HG03342 (cell line): ENCODE data around the gene ULBP2.

ENCODE experiments used
- ATAC-seq: cut with Tn5 transposase; IDR thresholded peaks from one replicate; pipeline ENCODE4 v1.9.1; 2021; ENCODE audit warnings: mild to moderate bottlenecking, moderate library complexity; ENCODE audit not compliant: unreplicated experiment

ULBP2 gene, protein sequence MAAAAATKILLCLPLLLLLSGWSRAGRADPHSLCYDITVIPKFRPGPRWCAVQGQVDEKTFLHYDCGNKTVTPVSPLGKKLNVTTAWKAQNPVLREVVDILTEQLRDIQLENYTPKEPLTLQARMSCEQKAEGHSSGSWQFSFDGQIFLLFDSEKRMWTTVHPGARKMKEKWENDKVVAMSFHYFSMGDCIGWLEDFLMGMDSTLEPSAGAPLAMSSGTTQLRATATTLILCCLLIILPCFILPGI

DNA sequence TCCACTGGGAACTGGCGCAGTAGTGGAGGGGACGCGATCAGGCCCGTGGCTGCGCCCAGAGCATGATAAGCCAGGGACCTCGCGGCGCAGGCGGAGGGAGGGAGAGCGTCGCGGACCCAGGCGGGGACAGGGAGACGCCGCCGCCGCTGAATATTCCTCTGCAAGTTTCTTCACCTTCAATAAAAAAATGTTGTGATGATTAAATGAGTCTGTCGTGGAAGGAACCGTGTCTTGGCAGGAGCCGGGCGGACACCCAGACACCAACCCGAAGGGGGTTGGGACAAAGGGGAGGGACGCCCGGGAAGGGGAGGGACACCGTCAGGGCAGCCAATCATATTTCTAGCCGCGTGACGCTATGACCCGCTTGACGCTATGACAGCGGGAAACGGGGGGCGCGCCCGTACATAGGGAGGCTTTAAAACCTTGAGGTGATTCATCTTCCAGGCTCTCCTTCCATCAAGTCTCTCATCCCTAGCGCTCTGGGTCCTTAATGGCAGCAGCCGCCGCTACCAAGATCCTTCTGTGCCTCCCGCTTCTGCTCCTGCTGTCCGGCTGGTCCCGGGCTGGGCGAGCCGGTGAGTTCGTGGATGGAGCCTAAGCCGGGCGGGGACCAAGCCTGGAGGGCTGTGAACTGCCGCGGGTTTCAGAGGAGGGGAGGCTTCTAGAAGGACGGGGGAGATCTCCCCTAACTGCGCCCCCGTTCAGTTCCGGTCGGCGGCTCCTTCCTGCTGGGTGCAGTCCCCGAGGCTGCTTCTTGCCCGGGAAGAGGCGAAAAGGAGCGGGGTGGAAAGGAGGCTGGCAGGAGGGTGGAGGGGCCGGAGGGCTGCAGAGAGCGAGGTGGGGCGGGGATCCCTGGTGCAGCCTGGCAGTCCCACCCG lies at the start of gene ULBP2:
Gene ULBP2, plus strand, starts transcription at position 432 of the 878 bp plus-strand sequence. Its CDS starts 59 bp downstream, at position 491.
- ATAC-seq = peak; percentile 31

DNA sequence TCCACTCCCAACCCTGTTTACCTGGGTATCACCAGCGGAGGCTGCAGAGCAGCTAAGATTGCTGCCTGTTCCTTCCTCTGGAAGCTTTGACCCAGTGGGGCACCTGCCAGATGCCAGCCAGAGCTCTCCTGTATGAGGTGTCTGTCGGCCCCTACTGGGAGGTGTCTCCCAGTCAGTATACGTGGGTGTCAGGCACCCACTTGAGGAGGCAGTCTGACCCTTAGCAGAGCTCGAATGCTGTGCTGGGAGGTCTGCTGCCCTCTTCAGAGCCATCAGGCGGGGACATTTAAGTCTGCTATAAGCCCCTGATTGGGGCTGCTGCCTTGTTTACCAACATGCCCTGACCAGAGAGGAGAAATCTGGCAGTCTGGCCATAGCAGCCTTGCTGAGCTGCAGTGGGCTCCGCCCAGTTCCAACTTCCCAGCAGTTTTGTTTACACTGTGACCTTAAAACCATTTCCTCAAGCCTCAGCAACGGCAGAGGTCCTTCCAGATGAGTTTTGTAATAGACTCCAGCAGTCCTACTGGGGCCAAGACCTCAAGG lies 46.7 kb upstream of the ULBP2 start:
- ATAC-seq = no peak

DNA sequence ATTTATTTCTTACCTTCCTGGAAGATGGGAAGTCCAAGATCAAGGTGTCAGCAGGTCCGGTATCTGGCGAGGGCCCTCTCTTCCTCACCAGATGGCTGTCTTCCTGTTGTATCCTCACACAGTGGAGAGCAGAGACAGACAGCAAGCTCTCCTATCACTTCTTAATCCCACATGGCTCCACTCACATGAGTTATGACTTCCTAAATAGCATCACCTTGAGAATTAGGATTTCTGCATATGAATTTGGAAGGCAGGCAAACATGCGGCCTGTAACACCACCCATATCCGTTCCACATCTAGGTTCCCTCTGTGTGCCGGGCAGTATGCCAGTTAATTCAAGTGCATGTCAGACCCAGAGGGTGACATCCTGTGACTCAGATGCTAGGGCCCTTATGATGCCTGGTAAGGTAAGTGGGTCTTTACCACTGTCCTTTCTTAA lies 46.0 kb upstream of the ULBP2 start:
- ATAC-seq = no peak

DNA sequence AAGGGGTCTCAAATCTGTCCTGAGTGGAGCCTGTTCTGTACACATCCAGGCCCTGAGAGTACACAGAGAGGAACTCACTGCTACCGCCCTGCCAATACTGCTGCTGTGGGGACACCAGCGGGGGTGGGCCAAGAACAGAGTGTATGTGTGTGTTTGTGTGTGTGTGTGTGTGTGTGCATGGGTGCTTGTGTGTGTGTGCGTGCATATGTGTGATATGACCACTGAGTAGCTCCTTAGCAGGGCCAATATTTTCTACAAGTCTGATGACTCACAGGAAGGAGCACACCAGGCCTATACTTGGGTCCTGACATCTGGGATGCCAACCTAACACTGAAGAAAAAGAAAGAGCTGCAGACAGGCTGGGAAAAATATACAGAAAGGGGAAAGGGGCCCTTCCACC lies 45.3 kb upstream of the ULBP2 start:
- no peak for ATAC-seq

DNA sequence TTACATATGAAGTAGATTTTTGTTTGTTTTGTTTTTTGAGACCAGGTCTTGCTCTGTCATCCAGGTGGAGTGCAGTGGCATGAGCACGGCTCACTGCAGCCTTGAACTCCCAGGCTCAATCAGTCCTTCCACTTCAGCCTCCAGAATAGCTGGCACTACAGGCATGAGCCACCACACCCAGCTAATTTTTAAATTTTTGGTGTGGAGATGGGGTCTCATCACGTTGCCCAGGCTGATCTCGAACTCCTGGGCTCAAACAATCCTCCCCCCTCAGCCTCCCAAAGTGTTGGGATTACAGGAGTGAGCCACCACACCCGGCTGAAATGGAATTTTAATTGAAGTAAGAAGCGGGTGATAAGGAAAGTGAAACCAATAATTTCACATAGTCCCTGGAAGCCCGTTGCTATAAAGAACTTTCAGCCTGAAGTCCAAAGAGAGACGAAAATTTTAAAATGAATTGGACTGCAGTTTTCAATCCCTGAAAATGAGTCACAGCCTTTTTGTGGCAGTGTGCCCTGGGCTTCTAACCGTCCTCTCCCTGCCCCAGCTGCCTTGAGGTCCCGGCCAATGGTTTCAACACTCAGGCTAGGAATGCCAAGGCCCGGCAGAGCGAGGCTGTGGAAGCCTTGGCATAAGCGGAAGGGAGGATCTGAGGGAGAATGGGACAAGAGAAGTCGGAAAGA lies 44.7 kb upstream of the ULBP2 start:
- no peak for ATAC-seq

DNA sequence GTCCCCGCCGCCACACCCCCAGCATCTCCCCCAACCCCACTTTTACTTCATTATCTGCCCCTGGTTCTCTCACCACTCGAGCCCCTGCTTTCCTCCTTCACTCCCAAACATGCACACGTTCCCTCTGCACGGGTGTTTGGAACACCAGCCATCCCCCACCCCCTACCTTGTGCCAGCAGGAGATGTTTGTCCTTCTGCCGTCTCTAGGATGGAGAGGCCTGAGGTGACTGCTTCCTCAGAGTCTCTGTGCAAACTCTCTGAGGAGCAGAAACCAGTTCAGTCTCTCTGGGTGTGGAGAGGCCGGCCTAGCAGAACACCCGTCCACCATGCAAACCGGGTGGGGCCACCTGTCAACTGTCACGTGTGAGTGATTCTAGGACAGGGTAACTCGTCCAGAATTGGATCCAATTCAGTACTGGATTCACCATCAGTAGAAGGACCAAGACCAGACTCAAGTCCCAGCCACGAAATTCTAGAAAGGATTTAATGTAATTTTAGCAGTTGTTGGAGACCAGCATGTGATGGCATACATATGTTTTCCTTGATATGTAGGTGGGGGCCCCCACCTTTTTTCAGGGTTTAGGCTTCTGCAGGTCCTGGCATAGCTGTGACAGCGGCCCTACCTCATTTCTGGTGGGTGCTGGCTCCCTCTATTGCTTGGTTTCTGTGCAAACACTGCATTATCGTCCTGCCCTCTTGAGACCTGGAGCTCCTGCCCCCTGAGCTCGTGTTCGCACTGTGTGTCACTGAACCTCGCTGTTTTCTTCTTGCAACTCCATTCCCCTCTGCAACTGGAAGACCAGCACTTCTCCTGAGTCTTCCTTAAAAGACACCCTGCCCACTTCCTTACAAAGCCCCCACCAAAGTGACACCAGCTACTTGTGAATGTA lies 43.7 kb upstream of the ULBP2 start, which contains the start of gene RAET1E:
Gene RAET1E, minus strand, starts transcription at position 259 of the 890 bp plus-strand sequence. CDS start 7,212 bp downstream, outside the sequence.
- no peak for ATAC-seq

DNA sequence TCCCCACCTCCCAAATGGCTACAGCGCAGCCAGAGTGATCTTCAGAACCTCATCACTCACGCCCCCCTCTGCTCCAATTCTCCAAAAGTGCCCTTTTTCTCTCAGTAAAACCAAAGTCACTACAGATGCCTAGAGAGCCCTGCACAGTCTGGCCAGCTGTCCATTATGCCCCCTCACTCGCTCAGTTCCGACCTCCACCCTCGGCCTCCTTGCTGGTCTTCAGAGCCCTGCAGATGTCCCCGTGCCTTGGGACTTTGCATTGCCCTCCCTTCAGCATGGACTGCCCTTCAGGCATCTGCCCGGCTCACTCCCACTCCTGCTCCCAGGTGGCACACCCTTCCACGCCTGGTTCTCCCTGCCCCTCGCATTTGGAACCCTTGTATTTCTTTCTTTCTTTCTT lies 42.8 kb upstream of the ULBP2 start:
- no peak for ATAC-seq

DNA sequence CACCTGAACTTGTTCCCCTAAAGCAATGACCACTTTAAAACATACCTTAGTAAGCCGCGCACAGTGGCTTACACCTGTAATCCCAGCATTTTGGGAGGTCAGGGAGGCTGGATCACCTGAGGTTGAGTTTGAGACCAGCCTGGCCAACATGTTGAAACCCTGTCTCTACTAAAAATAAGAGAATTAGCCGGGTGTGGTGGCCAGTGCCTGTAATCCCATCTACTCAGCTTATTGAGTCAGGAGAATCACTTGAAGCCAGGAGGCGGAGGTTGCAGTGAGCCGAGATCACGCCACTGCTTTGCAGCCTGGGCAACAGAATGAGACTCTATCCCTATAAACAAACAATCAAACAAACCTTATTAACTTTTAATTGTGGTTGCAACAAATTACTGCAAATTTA lies 42.3 kb upstream of the ULBP2 start:
- ATAC-seq = no peak

DNA sequence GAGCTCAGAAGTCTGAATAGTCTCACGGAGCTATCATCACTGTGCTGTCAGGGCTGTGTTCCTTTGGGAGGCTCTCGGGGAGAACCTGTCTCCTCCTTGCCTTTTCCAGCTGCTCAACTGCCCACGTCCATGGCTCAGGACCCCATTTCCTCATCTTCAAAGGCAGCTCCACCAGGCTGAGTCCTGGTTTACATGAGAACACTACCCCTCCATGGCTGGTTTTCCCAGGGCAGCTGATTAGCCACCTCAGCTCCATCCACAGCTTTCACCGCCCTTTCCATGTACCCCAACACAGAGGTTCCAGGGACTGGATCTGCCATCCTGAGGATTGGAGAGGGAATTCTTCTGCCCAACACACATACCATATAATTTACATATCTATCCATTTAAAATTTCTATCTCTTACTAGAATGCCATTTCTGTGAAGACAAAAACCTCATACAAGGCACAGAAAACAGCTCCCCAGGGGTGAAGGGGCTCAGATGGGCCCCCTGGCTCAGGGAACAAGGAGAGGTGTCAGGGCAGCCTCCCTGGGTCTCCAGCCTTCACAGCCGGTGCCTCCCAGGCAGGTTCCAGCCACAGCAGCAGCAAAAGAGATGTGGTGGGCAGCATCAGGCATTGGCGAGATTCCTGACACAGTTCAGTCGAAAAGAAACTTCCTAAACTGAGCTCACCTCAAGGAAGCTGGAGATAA lies 41.7 kb upstream of the ULBP2 start:
- no peak for ATAC-seq

DNA sequence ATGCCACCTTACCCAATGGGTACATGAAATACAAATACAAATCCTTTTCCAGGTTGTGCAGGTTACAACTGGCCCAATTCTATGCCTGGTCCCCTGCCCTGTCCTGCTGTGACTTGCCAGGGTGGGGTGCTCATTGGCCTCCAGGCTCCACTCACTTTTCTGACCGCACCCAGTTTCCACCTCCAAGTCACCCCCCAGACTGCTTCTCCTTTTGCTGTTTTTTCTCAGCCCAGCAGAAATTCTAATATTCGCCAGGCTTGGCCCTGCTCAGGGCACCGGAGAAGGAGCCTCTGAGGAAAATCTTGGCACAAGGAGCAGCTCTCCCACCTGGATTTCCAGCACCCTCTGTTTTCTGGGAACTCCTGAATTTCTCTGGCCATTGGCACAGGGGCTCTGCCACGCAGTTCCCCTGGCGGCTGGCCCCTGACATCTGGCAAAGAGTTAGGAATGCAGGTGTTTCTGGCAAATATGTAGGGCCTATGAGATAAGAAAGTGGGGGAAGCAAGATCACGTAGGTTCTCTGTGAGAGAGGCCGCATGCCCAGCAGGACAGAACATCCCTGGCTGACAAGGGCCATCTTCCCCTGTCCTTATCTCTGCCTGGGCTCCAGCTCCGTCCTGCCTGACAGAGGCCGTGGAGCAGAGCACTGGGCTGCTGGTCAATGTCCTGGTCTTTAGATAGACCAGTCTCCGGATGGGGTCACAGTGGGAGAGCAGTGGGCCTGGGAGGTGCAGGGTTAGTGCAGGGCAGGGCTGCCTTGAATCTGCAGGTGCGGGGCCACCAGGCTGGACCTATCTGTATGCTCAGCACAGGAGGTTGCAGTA lies 41.0 kb upstream of the ULBP2 start:
- no peak for ATAC-seq

DNA sequence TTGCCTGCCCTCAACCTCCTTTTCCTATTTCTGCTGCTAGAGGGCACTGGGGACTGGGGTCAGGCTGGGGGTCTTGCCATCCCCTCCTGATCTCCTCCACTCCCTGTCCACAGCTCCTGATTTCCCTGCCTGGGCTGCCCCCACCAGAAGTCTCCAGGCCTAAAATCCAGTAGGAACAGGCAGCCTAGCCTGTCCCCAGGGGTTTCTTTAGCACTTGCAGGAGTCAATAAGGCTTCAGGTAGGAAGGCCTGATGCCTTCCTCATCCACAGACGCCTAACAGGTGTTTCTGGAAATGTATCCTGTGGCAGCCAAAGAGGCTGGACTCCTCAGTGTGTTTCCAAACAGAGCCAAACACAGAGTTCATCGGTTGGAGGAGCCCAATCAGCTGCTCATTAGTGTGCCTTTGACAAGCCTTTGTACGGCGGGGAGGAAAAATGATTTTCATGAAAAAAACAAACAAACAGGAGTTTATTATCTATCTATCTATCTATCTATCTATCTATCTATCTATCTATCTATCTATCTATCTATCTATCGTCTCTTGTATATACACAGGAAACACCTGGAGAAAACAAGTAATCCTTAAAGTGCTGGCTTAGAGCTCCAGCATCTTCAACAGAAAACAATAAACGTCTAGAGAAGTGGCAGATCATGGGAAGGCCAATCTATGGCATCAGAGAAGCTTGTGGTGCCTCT lies 40.2 kb upstream of the ULBP2 start:
- no peak for ATAC-seq

DNA sequence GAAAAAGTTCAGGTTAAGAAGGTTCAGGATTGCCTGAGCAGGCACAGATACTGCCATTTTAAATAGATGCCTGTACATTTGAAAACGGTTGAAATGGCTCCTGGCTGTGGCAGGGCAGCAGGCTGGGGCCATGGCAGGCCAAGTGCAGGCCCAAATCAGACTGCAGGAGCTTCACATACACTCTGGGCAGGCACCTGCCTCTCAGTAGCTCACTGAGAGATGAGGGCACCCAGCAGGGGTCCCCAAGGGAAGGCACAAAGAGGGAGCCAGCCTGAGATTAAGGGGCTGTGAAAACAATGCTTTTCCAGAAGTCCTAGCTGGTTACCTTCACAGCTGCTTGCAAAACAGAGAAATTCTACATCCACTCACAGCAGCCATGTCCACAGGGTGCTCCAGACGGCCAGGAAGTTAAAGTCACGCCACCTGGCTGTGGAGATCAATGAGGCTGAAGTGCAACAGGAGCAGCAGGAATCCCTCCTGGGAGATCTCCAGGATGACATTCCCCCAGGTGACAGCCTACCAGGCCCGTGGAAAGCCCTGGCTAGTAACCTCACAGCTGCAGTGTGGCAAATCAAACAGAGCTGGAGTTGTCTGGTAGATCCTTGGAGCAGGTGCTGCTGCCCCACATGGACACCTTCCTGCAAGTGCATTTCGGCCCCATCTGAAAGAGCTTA lies 37.7 kb upstream of the ULBP2 start:
- no peak for ATAC-seq

DNA sequence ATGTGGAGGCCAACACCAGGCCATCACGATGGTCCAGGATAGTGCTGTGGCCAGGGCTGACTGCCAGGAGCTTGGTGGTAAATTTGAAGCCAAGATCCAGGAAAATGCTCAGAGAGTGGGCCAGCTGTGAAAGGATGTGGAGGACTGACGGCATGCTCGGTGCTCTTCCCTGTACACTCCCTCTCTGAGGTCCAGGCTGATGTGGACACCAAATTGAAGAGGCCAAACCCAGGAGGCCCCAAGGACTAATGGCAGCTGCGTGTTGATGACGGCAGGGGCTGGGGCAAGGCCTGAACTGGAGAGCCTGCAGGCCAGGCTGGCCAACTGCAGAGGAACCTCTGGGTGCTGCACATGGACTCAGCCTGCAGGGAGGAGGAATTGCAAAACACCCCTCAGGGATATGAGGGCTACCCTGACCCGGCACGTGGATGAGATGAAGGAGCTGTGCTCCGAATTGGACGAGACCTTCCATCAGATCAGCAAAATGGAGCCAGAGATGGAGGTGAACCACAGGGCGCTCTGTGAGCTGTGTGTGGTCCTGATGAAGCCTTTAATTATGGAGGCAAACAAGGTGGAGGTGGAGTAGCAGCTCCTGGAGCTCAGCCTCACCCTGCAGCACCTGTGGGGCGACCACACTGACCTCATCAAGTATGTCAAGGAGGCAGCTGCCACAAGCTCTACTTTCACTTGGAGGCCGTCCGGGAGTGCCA lies 37.0 kb upstream of the ULBP2 start:
- no peak for ATAC-seq

DNA sequence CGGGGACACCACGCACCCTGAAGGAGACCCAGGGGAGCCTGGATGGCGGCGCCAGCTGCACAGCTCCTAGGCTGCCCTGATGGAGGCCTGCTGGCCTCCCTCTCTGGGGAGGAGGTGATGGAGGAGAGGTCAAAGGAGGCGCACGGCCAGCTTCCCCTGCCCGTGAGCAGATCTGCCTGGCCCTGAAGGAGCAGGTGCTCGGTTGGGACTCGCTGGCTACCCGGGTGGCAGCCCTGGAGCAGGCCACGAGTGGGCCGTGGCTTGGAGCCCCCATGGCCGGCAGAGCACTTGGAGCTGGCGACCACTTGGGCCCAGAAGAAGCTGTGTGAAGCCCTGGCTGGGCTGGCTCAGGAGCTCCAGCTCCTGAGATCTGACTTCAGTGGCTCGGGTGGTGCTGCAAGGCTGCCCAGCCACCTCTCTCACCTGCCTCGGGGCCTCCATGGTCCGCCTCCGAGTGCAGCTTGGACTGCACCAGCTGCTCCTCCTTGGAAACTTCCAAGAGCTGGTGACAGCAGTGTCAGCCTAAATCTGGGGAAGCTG lies 36.4 kb upstream of the ULBP2 start:
- no peak for ATAC-seq

DNA sequence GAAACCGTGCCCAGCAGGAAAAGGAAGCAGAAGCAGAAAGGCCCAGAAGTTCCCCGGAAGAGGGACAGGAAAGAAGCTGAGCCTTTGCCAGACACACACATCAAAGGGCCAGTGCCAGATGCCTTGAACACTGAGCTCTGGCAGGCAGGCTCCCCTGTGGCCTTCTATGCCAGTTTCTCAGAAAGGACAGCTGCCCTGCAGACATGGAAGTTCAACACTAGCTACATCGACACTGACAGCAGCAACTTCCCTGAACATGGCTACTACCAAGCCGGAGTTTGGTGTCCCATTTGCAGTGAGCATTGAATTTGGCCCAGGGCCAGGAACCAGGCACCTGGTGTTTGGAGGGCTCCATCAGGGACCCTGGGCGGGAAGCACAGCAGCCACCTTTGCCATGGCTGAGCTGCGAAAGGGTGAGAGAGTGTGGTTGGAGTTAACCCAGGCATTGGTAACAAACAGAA lies 35.9 kb upstream of the ULBP2 start:
- ATAC-seq = no peak

DNA sequence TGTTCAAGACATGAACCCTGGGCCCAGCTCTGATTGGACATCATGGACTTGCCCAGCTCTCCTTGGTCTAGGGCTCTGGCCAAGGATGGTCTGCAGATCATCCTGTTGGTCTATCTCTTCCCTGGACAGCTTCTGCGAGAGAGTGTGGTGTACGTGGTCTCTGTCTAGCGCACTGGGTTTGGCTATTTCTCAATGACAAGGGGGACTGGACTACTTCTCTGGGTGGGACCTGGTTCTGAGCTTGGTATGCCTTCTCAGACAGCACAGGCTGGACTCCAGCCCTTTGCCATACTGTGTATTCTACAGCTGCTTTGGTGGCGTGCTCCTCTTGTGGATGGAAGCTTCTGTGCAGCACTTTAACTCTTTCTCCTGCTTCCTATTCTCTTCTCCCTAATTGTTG lies 35.4 kb upstream of the ULBP2 start:
- ATAC-seq = no peak

DNA sequence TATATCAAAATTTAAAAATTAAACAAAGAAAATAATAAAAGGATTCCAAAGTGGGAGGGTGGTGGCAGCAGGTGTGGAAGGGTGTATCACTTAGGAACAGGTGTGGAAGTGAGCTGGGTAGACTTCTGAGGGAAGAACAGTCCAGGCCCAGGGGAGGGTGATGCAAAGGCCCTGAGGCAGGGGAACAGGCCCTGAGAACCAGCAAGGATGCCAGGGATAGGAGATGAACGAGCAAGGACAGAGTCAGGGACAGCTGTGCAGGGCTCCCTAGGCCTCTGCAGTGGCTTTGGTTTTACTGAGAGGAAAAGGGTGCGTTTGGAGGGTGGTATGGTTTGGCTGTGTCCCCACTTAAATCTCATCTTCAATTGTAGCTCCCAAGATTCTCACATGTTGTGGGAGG lies 34.5 kb upstream of the ULBP2 start:
- no peak for ATAC-seq
